GM12878 (cell line): Measurements from ENCODE around the gene C1QTNF5. TPM values are rescaled to one million over a fixed set of nuclear protein-coding genes. Genes with fewer than 3 reads are reported as not detected.

ENCODE experiments used
- ATAC-seq: fragments of 200-7000 bp; cut with Tn5 transposase; 3 replicates; pipeline ENCODE4 v1.9.1; 2020; ENCODE audit warnings: mild to moderate bottlenecking, moderate library complexity
- BruUV-seq: library from RNA; stranded (reverse); fragments of 400-500 nt; replicated peaks from 2 replicates; lab custom pipeline; 2021; lab: Mats Ljungman, UMichigan
- CTCF ChIA-PET: fragments of 300-600 bp; sonication (Branson Sonifier 250); formaldehyde crosslinking; extraction: SDS; loops from one replicate; lab custom pipeline; 2021; ENCODE audit warnings: inconsistent platforms; lab: Yijun Ruan, JAX
- POLR2A ChIA-PET: fragments of 350-600 bp; formaldehyde crosslinking; extraction: SDS; loops from one replicate; lab custom pipeline; 2021; ENCODE audit warnings: inconsistent platforms; lab: Charles Lee
- RAD21 ChIA-PET: fragments of 300-600 bp; sonication (Branson Sonifier 250); formaldehyde crosslinking; loops from one replicate; lab custom pipeline; 2023; ENCODE audit warnings: antibody characterized with exemption; ENCODE audit not compliant: unreplicated experiment; lab: Charles Lee
- SMC1A ChIA-PET: fragments of 300-600 bp; sonication (Branson Sonifier 250); formaldehyde crosslinking; loops from one replicate; lab custom pipeline; 2023; ENCODE audit not compliant: unreplicated experiment, uncharacterized antibody; lab: Charles Lee
- DNase-seq: peaks from one replicate; pipeline ENCODE4 v3.0.0-alpha.2; 2011; ENCODE audit warnings: low read depth, low spot score
- FAIRE-seq: peaks from 3 replicates; lab custom pipeline; 2011; peaks lifted over from hg19 to GRCh38; lab: Jason Lieb, UNC
- H2AFZ ChIP-seq: 2 replicates; pipeline ENCODE4 v1.6.0; 2011; ENCODE audit warnings: low read depth, low read length, control low read depth; ENCODE audit not compliant: control insufficient read depth
- H3K27ac ChIP-seq: 2 replicates; pipeline ENCODE4 v1.5.1; 2011; ENCODE audit warnings: control low read depth; ENCODE audit not compliant: control insufficient read depth, insufficient read depth
- H3K27me3 ChIP-seq, 2 experiments: replicated peaks in 1 of 2; 2 replicates each; pipeline versions ENCODE4 v1.6.0 to v1.6.1; 2011; ENCODE audit warnings: low read length in 1 of 2; ENCODE audit not compliant: control insufficient read depth in 2 of 2, insufficient read depth in 2 of 2
- H3K36me3 ChIP-seq, 2 experiments: 2 replicates each; pipeline ENCODE4 v1.5.1; 2011; ENCODE audit warnings: low read length in 1 of 2; ENCODE audit not compliant: control insufficient read depth in 2 of 2, insufficient read depth in 2 of 2
- H3K4me1 ChIP-seq: 2 replicates; pipeline ENCODE4 v1.6.1; 2011; ENCODE audit warnings: mild to moderate bottlenecking, low read length, moderate library complexity, mixed read lengths; ENCODE audit not compliant: control insufficient read depth, insufficient read depth
- H3K4me2 ChIP-seq: 2 replicates; pipeline ENCODE4 v1.6.0; 2011; ENCODE audit warnings: control low read depth; ENCODE audit not compliant: control insufficient read depth, insufficient read depth
- H3K4me3 ChIP-seq: fragments of 200-600 bp; sonication (generic); 2 replicates; pipeline ENCODE4 v1.5.1; 2016
- H3K79me2 ChIP-seq: 2 replicates; pipeline ENCODE4 v1.6.0; 2011; ENCODE audit warnings: low read length; ENCODE audit not compliant: control insufficient read depth, insufficient read depth
- H3K9ac ChIP-seq: 2 replicates; pipeline ENCODE4 v1.8.0; 2011; ENCODE audit warnings: low read length, control low read depth, mixed read lengths; ENCODE audit not compliant: control insufficient read depth, insufficient read depth
- H3K9me3 ChIP-seq: replicated peaks from 3 replicates; pipeline ENCODE4 v1.5.1; 2011; ENCODE audit warnings: mild to moderate bottlenecking, low read length; ENCODE audit not compliant: control insufficient read depth, insufficient read depth
- H4K20me1 ChIP-seq: 2 replicates; pipeline ENCODE4 v1.6.0; 2011; ENCODE audit not compliant: control insufficient read depth, insufficient read depth
- ATF7 ChIP-seq: fragments of 450-650 bp; IDR thresholded peaks from 2 replicates; pipeline ENCODE4 v1.6.1; 2016; ENCODE audit warnings: low read depth, mild to moderate bottlenecking
- CBX3 ChIP-seq: fragments of 200-600 bp; sonication (generic); IDR thresholded peaks from 2 replicates; pipeline ENCODE4 v1.6.1; 2016; ENCODE audit warnings: low read depth, borderline replicate concordance
- CEBPB ChIP-seq, 2 experiments: fragments of 150-350 bp in 1 of 2; IDR thresholded peaks; 2 replicates each; pipeline ENCODE4 v1.6.1; 2012 to 2014; ENCODE audit warnings: low read depth in 2 of 2, low read length in 2 of 2, borderline replicate concordance in 1 of 2, inconsistent platforms in 1 of 2
- EGR1 ChIP-seq, 2 experiments: IDR thresholded peaks; 1 replicate in 1 of 2; 2 replicates in 1 of 2; pipeline ENCODE4 v1.6.1; 2011 to 2012; ENCODE audit warnings: low read depth in 2 of 2, low read length in 2 of 2, borderline replicate concordance in 1 of 2, mild to moderate bottlenecking in 1 of 2, moderate library complexity in 1 of 2
- EP300 ChIP-seq, 2 experiments: fragments of 150-350 bp in 1 of 2; IDR thresholded peaks; 2 replicates each; pipeline ENCODE4 v1.6.1; 2011 to 2012; ENCODE audit warnings: low read depth in 2 of 2, low read length in 2 of 2, borderline replicate concordance in 1 of 2, improper control_type of control experiment in 1 of 2, inconsistent platforms in 1 of 2; ENCODE audit not compliant: control insufficient read depth in 1 of 2
- HDGF ChIP-seq: fragments of 450-650 bp; IDR thresholded peaks from 2 replicates; pipeline ENCODE4 v1.6.1; 2016; ENCODE audit warnings: antibody characterized with exemption
- PAX8 ChIP-seq: fragments of 450-650 bp; IDR thresholded peaks from 2 replicates; pipeline ENCODE4 v1.6.1; 2017; ENCODE audit warnings: mild to moderate bottlenecking, moderate library complexity
- RELA ChIP-seq: fragments of 450-650 bp; IDR thresholded peaks from 2 replicates; pipeline ENCODE4 v1.8.0; 2014; ENCODE audit warnings: borderline replicate concordance; ENCODE audit not compliant: partially characterized antibody
- RUNX3 ChIP-seq: IDR thresholded peaks from 2 replicates; pipeline ENCODE4 v1.6.1; 2012; ENCODE audit warnings: low read length, inconsistent platforms
- TARDBP ChIP-seq: IDR thresholded peaks from 2 replicates; pipeline ENCODE4 v1.6.1; 2016; ENCODE audit warnings: borderline replicate concordance
- WRNIP1 ChIP-seq: IDR thresholded peaks from 2 replicates; pipeline ENCODE4 v1.6.1; 2011; ENCODE audit warnings: low read depth, low read length, improper control_type of control experiment, borderline replicate concordance
- YY1 ChIP-seq: IDR thresholded peaks from 2 replicates; pipeline ENCODE4 v1.6.1; 2011; ENCODE audit warnings: low read depth, mild to moderate bottlenecking, low read length
- ZNF24 ChIP-seq: fragments of 450-650 bp; IDR thresholded peaks from 2 replicates; pipeline ENCODE4 v1.6.1; 2017; ENCODE audit warnings: antibody characterized with exemption, mild to moderate bottlenecking
- ZSCAN29 ChIP-seq: fragments of 450-650 bp; IDR thresholded peaks from 2 replicates; pipeline ENCODE4 v1.6.1; 2017; ENCODE audit warnings: mild to moderate bottlenecking, moderate library complexity
- WGBS: methylation state at CpG from one replicate; pipeline ENCODE4 v1.1.6; 2016; ENCODE audit warnings: low lambda C conversion rate; ENCODE audit not compliant: insufficient replicate concordance, insufficient coverage; ENCODE audit errors: missing lambda C conversion rate; 5-methylcytosine and 5-hydroxymethylcytosine counted together
- in situ Hi-C: fragments of 300-500 bp; cut with MboI; formaldehyde crosslinking; loops from 9 replicates; pipeline ENCODE4 v1.14.3; 2018; ENCODE audit warnings: mixed read lengths
- intact Hi-C: fragments of 100-400 bp; cut with micrococcal nuclease; formaldehyde crosslinking; loops from one replicate; pipeline ENCODE4 v1.14.2; 2022; ENCODE audit not compliant: unreplicated experiment
- polyA plus RNA-seq, 11 experiments: library from polyadenylated mRNA; depleted of rRNA in 4 of 11; unstranded in 6 of 11; stranded (reverse) in 5 of 11; fragments of >200 nt; fragmentation: Nextera tagmentation in 4 of 11; fragmentation: Illumina TruSeq in 1 of 11; extraction: Ambion mirVana in 4 of 11; extraction: Trizol in 1 of 11; gene quantifications; 1 replicate in 1 of 11; 2 replicates in 10 of 11; pipeline versions ENCODE4 v1.2.1 to v1.2.3, GENCODE V29; 2011 to 2016; ENCODE audit warnings: inconsistent platforms in 2 of 11, missing spikeins in 2 of 11, low read depth in 1 of 11
- total RNA-seq, 4 experiments: library from RNA; depleted of rRNA in 3 of 4; stranded (reverse); fragments of >200 nt in 3 of 4; fragmentation: Illumina TruSeq in 1 of 4; extraction: Trizol in 1 of 4; gene quantifications; 2 replicates each; pipeline versions ENCODE4 v1.2.1 to v1.2.3, GENCODE V29; 2013 to 2021
- TF ChIP-seq, protein P1 (sequence below): IDR thresholded peaks from 2 replicates; pipeline ENCODE4 v1.6.1; 2012; ENCODE audit warnings: low read depth, low read length, improper control_type of control experiment
- TF ChIP-seq, protein P2 (sequence below): fragments of 450-650 bp; formaldehyde crosslinking; IDR thresholded peaks from 2 replicates; pipeline ENCODE4 v1.5.0; 2022; ENCODE audit warnings: mild to moderate bottlenecking, missing genetic modification characterization
- TF ChIP-seq, protein P3 (sequence below): IDR thresholded peaks from 2 replicates; pipeline ENCODE4 v1.6.1; 2012; ENCODE audit warnings: low read depth, low read length, improper control_type of control experiment
- TF ChIP-seq, protein P4 (sequence below): fragments of 450-650 bp; IDR thresholded peaks from 2 replicates; pipeline ENCODE4 v1.6.1; 2017; ENCODE audit warnings: antibody characterized with exemption, mild to moderate bottlenecking, moderate library complexity

C1QTNF5 gene
- total and polyA plus RNA-seq, 10 of the 15 experiments (the other 5 are each of a cell fraction or from before 2014, with no cell fraction given), result not detected

DNA sequence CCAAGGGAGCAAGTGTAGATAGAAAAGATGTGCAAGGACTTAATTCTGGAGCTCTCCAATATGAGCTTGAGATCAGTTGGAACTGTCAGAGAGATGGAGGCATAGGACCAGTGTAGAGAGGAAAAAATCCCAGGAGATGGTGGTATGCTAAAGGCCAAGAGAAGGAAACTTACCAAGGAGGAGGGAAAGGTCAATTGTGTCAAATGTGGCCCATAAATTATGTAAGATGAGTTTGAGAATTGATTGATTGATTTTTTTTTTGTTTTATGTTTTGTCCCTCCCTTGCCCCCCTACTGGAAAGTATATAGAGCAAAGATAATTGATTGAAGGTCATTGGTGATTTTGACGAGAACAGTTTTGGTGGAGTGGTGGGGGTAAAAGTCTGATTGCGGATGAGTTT, 43.6 kb upstream of the C1QTNF5 start:
- no peak overlapping the region for H3K4me2 ChIP-seq
- ChIA-PET RAD21 (interaction anchor here (2.8 kb wide), 1 partner anchor 90 kb away, joined by 8 read pairs; no protein-coding TSS in a partner anchor), POLR2A (interaction anchor here (1.2 kb wide), 1 partner anchor 23 kb away, joined by 3 read pairs; no protein-coding TSS in a partner anchor), CTCF (interaction anchor here (0.9 to 17.9 kb wide), 4 partner anchors 9 to 150 kb away, joined by 3 to 183 read pairs (median 3); no protein-coding TSS in a partner anchor), SMC1A (interaction anchor here (0.6 to 1.2 kb wide), 2 partner anchors 91 to 188 kb away, joined by 3 read pairs; no protein-coding TSS in a partner anchor)
- H3K4me1 ChIP-seq, result 0 out of 2 replicates have a peak, but pooled peaks cover 3% of the 10 kb centered on the region
- 67% methylated on average over 2 of the region's 2 CpGs for WGBS
- no peaks in the 10 kb centered on the region for H3K79me2 ChIP-seq
- intact Hi-C loops (no loop called here), in situ Hi-C loops (no loop called here)
- no peak for FAIRE-seq
- no peaks in the 10 kb centered on the region for H3K9me3 ChIP-seq
- BruUV-seq, result no TSS peak
- H3K36me3 ChIP-seq, result no peaks in the 10 kb centered on the region
- no peaks in the 10 kb centered on the region for H4K20me1 ChIP-seq
- H2AFZ ChIP-seq, result no peak overlapping the region
- H3K27ac ChIP-seq, result no peak overlapping the region
- no peak for DNase-seq
- H3K27me3 ChIP-seq, result peaks cover 0 to 5% of the 10 kb centered on the region in 2 experiments; a peak in 1 of 4 replicates
- H3K9ac ChIP-seq, result no peak overlapping the region
- H3K4me3 ChIP-seq, result no peak overlapping the region
- no peak for ATAC-seq
- no peak for TF ChIP-seq ZSCAN29
- TF ChIP-seq RELA, result no peak
- TF ChIP-seq ZNF24, result no peak
- TF ChIP-seq RUNX3, result no peak
- no peak for TF ChIP-seq CEBPB (IDR thresholded peaks at IDR 0.05; ENCODE audit: borderline replicate concordance in 1 of 2, low read depth in 2 of 2, low read length in 2 of 2)
- TF ChIP-seq ATF7, result no peak
- TF ChIP-seq CBX3, result no peak
- TF ChIP-seq EP300 (IDR thresholded peaks at IDR 0.05; ENCODE audit: borderline replicate concordance in 1 of 2, control insufficient read depth in 1 of 2, low read depth in 2 of 2, low read length in 2 of 2), result no peak
- TF ChIP-seq, protein P1, sequence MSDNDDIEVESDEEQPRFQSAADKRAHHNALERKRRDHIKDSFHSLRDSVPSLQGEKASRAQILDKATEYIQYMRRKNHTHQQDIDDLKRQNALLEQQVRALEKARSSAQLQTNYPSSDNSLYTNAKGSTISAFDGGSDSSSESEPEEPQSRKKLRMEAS, result no peak
- TF ChIP-seq, protein P2, sequence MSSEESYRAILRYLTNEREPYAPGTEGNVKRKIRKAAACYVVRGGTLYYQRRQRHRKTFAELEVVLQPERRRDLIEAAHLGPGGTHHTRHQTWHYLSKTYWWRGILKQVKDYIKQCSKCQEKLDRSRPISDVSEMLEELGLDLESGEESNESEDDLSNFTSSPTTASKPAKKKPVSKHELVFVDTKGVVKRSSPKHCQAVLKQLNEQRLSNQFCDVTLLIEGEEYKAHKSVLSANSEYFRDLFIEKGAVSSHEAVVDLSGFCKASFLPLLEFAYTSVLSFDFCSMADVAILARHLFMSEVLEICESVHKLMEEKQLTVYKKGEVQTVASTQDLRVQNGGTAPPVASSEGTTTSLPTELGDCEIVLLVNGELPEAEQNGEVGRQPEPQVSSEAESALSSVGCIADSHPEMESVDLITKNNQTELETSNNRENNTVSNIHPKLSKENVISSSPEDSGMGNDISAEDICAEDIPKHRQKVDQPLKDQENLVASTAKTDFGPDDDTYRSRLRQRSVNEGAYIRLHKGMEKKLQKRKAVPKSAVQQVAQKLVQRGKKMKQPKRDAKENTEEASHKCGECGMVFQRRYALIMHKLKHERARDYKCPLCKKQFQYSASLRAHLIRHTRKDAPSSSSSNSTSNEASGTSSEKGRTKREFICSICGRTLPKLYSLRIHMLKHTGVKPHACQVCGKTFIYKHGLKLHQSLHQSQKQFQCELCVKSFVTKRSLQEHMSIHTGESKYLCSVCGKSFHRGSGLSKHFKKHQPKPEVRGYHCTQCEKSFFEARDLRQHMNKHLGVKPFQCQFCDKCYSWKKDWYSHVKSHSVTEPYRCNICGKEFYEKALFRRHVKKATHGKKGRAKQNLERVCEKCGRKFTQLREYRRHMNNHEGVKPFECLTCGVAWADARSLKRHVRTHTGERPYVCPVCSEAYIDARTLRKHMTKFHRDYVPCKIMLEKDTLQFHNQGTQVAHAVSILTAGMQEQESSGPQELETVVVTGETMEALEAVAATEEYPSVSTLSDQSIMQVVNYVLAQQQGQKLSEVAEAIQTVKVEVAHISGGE (CRISPR knock-in tag), result no peak
- TF ChIP-seq YY1, result no peak
- TF ChIP-seq HDGF, result no peak
- TF ChIP-seq PAX8, result no peak
- TF ChIP-seq, protein P3, sequence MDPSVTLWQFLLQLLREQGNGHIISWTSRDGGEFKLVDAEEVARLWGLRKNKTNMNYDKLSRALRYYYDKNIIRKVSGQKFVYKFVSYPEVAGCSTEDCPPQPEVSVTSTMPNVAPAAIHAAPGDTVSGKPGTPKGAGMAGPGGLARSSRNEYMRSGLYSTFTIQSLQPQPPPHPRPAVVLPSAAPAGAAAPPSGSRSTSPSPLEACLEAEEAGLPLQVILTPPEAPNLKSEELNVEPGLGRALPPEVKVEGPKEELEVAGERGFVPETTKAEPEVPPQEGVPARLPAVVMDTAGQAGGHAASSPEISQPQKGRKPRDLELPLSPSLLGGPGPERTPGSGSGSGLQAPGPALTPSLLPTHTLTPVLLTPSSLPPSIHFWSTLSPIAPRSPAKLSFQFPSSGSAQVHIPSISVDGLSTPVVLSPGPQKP, result no peak
- TF ChIP-seq, protein P4, sequence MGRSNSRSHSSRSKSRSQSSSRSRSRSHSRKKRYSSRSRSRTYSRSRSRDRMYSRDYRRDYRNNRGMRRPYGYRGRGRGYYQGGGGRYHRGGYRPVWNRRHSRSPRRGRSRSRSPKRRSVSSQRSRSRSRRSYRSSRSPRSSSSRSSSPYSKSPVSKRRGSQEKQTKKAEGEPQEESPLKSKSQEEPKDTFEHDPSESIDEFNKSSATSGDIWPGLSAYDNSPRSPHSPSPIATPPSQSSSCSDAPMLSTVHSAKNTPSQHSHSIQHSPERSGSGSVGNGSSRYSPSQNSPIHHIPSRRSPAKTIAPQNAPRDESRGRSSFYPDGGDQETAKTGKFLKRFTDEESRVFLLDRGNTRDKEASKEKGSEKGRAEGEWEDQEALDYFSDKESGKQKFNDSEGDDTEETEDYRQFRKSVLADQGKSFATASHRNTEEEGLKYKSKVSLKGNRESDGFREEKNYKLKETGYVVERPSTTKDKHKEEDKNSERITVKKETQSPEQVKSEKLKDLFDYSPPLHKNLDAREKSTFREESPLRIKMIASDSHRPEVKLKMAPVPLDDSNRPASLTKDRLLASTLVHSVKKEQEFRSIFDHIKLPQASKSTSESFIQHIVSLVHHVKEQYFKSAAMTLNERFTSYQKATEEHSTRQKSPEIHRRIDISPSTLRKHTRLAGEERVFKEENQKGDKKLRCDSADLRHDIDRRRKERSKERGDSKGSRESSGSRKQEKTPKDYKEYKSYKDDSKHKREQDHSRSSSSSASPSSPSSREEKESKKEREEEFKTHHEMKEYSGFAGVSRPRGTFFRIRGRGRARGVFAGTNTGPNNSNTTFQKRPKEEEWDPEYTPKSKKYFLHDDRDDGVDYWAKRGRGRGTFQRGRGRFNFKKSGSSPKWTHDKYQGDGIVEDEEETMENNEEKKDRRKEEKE, result no peak
- TF ChIP-seq TARDBP, result no peak
- no peak for TF ChIP-seq EGR1 (IDR thresholded peaks at IDR 0.05; ENCODE audit: borderline replicate concordance in 1 of 2, low read depth in 2 of 2, low read length in 2 of 2)
- TF ChIP-seq WRNIP1, result no peak
